Mesodermal cell (in vitro differentiated cells): ENCODE data around the gene GDF10.

Experiments used
- H3K27ac ChIP-seq: 2 replicates; pipeline ENCODE4 v1.7.0; 2013; ENCODE audit warnings: mild to moderate bottlenecking, low read depth, low read length, moderate library complexity; ENCODE audit not compliant: severe bottlenecking
- H3K36me3 ChIP-seq: 2 replicates; pipeline ENCODE4 v1.7.1; 2013; ENCODE audit warnings: mild to moderate bottlenecking, low read length, moderate library complexity; ENCODE audit not compliant: control insufficient read depth, insufficient read depth
- H3K4me1 ChIP-seq: one replicate; pipeline ENCODE4 v1.7.1; 2013; ENCODE audit warnings: mild to moderate bottlenecking, low read length; ENCODE audit not compliant: insufficient read depth, control insufficient read depth, poor library complexity, severe bottlenecking
- H3K4me3 ChIP-seq: 2 replicates; pipeline ENCODE4 v1.7.0; 2013; ENCODE audit warnings: low read length, control low read depth, mild to moderate bottlenecking; ENCODE audit not compliant: insufficient read depth, poor library complexity, severe bottlenecking; ENCODE audit errors: extremely low read depth
- H3K9me3 ChIP-seq: 2 replicates; pipeline ENCODE4 v1.7.1; 2013; ENCODE audit warnings: mild to moderate bottlenecking, low read length, moderate library complexity; ENCODE audit not compliant: control insufficient read depth
- WGBS, 2 experiments: methylation state at CpG; one replicate each; pipeline ENCODE4 v1.1.5; 2013; ENCODE audit warnings: missing lambda C conversion rate in 2 of 2; ENCODE audit not compliant: insufficient coverage in 2 of 2; 5-methylcytosine and 5-hydroxymethylcytosine counted together

The GDF10 gene

DNA sequence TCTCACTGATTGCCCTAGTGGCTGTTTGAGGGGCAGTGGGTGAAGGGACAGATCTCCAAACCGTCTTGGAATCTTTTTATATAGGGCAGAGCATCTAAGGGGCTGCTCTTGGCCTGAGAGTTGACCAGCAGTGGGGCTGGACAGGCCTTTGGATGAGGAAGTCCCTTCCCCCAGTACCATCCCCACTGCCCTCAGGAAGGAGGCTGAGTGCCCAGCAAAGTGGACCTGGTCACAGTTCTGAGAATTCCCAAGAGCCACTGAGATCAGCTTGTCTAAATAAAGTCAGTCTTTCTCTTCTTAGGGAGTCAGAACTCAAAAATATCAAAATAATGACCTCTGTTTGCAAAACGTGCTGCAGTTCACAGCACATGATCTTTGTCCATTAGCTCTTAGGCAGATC is 5.6 kb downstream of the GDF10 start:
- H3K9me3 ChIP-seq: no peaks in the 10 kb centered on the region
- H3K27ac ChIP-seq: no peak overlapping the region
- no peaks in the 10 kb centered on the region for H3K4me1 ChIP-seq
- no peaks in the 10 kb centered on the region for H3K36me3 ChIP-seq
- H3K4me3 ChIP-seq: no peak overlapping the region
- WGBS, 2 experiments: 73 to 86% methylated on average over 1 of the region's 2 CpGs

DNA sequence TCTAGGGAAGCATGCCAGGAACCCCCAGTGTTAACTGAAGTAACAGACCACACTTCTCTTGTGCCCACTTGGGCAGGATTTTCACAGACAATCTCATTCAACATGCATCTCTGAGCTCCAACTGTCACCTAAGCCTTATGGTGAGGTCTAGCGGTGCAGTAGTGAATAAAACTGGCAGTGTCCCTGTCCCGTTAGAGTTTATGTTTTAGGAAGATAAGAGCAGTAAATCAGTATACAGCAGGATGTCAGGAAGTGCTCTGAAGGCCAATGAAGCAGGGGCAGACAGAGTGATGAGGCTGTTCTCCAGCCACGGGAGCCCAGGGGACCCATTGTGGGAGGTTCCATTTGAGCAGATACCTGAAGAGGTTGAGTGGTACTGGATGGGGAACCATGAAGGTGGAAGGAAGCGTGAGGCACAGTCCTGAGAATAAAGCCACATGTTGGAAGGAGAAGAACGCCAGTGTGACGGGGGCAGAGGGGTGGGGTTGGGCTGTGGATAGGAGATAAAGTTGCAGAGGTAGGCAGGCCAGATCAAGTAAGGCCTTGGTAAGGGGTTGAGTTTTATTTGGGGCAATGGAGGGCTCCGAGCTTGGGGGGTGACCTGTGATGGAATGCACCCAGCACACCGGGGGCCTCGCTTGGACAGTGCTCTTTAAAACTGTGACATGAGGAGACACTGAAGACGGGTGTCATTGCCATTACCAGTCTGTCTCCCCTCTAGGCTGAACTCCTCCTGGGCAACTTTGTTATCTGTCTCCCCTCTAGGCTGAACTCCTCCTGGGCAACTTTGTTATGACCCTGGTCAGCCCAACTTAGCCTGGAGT is 6.6 kb downstream of the GDF10 start:
- H3K4me1 ChIP-seq: no peaks in the 10 kb centered on the region
- no peak overlapping the region for H3K4me3 ChIP-seq
- H3K9me3 ChIP-seq: no peaks in the 10 kb centered on the region
- H3K27ac ChIP-seq: no peak overlapping the region
- no peaks in the 10 kb centered on the region for H3K36me3 ChIP-seq
- WGBS, 2 experiments: 89 to 94% methylated on average over 8 to 9 of the region's 10 CpGs

DNA sequence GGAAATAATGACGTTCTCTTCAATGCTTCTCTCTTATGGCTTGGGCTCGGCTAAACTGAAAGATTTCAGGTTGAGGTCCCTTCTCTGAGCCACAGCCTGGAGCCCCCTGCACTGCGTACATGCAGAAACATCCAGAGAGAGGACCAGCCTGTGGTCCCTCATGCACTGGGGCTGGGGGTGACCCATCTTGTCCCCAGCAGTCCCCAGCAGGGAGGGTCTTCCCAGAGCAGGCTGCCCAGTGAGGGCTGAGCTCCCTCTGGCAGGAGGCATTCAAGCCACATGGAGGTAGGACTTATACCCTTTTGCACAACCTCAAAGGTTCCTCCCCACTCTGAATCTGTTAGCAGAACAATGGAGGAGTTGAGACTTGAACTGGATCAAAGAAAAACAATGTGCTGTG is 7.4 kb downstream of the GDF10 start:
- no peak overlapping the region for H3K27ac ChIP-seq
- no peaks in the 10 kb centered on the region for H3K9me3 ChIP-seq
- no peaks in the 10 kb centered on the region for H3K36me3 ChIP-seq
- WGBS, 2 experiments: 89% methylated on average over 3 of the region's 3 CpGs
- H3K4me1 ChIP-seq: no peaks in the 10 kb centered on the region
- no peak overlapping the region for H3K4me3 ChIP-seq

DNA sequence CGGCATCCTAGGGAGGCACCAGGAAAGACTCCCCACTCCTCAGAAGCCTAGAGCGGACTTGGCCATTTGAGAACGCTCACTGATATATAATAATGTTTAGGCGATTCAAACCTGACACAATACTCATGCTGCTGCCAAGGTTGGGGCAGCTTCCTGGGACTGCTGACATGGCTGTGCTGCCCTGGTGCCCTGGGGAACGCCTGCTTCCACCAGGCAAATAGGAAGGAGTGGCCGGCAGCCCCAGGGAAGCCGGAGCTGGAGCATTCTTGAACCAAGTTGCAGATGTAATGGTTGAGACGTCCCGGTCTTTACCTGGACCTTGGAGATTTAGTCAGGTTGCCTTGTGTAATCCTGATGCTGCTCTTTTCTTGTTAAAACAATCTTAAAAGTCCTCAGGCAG is 8.8 kb downstream of the GDF10 start:
- no peak overlapping the region for H3K4me3 ChIP-seq
- no peaks in the 10 kb centered on the region for H3K4me1 ChIP-seq
- H3K27ac ChIP-seq: no peak overlapping the region
- H3K9me3 ChIP-seq: no peaks in the 10 kb centered on the region
- 83 to 85% methylated on average over 4 to 7 of the region's 9 CpGs for WGBS, 2 experiments
- no peaks in the 10 kb centered on the region for H3K36me3 ChIP-seq

DNA sequence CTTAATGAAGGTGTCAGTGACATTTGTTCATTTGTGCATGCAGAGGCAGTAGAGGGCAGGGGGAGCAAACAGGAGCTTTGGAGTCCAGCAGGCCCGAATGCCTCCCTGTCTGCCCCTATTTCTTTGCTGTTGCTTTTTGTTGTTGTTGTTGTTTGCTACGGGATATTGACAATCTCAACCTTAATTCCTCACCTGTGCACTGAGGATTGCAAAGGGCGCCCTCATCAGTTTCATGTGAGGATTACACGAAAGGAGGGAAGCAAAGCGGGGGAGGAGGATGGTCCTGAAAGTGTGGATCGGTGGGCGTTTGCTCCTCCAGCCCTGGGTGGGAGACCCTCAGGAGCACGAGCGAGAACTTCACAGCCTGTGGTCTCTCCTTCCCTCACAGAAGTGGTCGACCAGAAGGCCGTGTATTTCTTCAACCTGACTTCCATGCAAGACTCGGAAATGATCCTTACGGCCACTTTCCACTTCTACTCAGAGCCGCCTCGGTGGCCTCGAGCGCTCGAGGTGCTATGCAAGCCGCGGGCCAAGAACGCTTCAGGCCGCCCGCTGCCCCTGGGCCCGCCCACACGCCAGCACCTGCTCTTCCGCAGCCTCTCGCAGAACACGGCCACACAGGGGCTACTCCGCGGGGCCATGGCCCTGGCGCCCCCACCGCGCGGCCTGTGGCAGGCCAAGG is 9.6 kb downstream of the GDF10 start:
- no peaks in the 10 kb centered on the region for H3K9me3 ChIP-seq
- H3K27ac ChIP-seq: no peak overlapping the region
- no peak overlapping the region for H3K4me3 ChIP-seq
- no peaks in the 10 kb centered on the region for H3K36me3 ChIP-seq
- 86% methylated on average over 28 to 31 of the region's 34 CpGs for WGBS, 2 experiments
- H3K4me1 ChIP-seq: no peaks in the 10 kb centered on the region

DNA sequence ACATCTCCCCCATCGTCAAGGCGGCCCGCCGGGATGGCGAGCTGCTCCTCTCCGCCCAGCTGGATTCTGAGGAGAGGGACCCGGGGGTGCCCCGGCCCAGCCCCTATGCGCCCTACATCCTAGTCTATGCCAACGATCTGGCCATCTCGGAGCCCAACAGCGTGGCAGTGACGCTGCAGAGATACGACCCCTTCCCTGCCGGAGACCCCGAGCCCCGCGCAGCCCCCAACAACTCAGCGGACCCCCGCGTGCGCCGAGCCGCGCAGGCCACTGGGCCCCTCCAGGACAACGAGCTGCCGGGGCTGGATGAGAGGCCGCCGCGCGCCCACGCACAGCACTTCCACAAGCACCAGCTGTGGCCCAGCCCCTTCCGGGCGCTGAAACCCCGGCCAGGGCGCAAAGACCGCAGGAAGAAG is 10.1 kb downstream of the GDF10 start:
- Histone ChIP-seq H3K4me3 (no peak overlapping the region), H3K36me3 (no peaks in the 10 kb centered on the region), H3K9me3 (no peaks in the 10 kb centered on the region), H3K27ac (no peak overlapping the region), H3K4me1 (no peaks in the 10 kb centered on the region)
- 94 to 98% methylated on average over 21 to 32 of the region's 37 CpGs for WGBS, 2 experiments

DNA sequence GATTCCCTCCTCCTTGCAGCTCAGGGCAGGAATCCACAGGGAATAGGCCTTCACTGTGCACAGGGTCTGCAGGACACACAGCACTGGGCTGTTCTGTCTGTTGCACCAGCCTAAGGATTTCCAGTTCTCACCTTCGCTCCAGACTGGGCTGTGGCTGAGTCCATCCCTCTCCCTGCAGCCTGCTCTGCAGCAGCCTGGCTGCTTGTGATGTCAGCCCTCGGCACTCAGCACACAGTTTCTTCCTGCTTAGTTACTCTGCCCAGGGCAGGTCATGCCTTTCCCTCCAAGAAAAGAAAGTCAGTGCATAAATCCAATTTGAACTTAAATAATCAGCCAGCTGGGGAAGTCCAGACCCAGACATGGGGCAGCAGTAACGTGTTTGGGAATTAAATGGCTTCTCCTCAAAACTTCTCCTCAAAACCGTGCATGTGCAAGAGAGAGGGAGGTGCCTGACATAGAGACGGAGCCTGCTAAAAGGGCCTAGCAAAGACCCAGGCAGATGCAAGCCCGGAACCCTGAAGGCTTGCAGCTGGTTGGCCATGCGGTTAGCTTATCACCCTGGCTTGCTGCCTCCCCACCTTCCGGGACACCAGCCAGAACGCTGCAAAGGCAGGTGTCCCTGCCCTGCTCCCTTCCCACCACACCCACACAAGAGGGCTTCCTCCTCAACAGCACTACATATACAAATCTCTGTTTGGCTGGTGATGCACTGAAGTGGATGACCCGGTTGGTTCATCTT is 11.4 kb downstream of the GDF10 start:
- H3K27ac ChIP-seq: no peak overlapping the region
- no peaks in the 10 kb centered on the region for H3K36me3 ChIP-seq
- H3K4me1 ChIP-seq: no peaks in the 10 kb centered on the region
- H3K9me3 ChIP-seq: no peaks in the 10 kb centered on the region
- 77 to 78% methylated on average over 9 to 10 of the region's 10 CpGs for WGBS, 2 experiments
- no peak overlapping the region for H3K4me3 ChIP-seq

DNA sequence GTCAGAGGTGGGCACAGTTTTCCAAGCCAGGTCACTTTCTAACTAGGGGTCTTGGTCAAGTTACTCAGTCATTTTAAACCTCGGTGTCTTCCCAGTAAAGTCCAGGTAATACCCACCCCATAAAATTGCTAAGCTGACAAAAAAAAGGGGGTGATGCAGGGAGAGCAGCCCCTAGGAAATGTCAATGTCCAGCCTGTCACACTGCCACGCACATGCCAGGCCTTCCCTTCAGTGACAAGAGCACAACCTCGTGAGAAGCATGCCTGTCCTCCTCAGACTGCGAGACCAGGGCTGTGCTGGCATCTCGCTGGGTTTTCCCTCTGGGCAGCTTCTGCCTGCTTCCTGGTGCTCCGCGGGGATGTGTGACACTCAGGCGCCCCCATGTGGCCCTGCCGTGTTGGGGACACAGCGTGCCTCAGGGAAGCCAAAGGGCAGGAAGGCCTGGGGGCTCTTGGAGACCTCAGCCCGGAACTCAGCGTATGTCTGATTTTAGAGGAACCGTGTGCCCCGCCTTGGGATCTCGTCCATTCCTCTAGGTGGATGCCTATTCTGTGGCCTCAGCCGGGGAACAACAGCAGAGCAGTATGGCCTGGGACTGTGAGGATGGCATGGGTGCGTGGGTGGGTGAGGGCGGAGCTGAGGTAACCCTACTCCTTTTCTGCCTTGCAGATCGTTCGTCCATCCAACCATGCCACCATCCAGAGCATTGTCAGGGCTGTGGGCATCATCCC is 12.1 kb downstream of the GDF10 start:
- Histone ChIP-seq H3K36me3 (no peaks in the 10 kb centered on the region), H3K4me3 (no peak overlapping the region), H3K27ac (no peak overlapping the region), H3K4me1 (no peaks in the 10 kb centered on the region), H3K9me3 (no peaks in the 10 kb centered on the region)
- 29 to 31% methylated on average over 16 to 17 of the region's 20 CpGs for WGBS, 2 experiments

DNA sequence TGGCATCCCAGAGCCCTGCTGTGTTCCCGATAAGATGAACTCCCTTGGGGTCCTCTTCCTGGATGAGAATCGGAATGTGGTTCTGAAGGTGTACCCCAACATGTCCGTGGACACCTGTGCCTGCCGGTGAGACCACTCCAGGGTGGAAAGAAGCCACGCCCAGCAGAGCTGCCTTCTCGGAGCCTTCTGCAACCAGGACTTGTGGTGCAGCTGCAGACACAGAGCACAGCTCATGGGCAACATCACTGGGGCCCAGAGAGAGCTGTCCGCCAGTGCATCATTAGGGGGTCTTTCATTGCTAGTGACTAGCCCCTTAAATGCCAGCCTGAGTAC is 12.6 kb downstream of the GDF10 start:
- 88% methylated on average over 7 of the region's 7 CpGs for WGBS, 2 experiments
- H3K4me3 ChIP-seq: no peak overlapping the region
- no peaks in the 10 kb centered on the region for H3K4me1 ChIP-seq
- no peaks in the 10 kb centered on the region for H3K36me3 ChIP-seq
- H3K27ac ChIP-seq: no peak overlapping the region
- H3K9me3 ChIP-seq: no peaks in the 10 kb centered on the region

DNA sequence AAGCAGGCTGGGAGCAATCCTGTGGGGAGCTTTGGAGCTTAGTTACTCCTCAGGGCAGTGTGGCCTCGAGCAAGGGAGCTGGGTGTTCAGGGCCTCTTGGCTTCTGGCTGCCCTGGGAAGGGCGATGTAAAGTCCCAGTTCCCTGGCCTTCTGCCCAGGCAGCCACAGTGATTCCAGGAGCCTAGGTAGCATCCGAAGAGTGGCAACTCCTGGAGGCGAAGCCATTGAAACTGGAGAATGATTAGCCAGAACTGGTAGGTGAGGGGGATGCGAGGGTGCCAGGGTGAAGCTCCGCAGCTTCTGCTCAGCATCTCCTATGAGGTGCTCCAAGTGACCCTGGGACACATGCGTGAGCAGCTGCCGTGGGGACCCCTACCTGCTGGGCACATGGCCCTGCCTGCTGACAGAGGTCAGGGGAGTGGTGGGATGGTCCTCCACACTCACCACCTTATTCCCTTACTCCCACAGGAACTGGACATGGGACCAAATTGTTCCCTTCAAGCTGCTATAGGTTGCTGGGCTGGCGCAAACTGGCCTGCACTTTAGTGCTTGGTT is 14.5 kb downstream of the GDF10 start:
- WGBS, 2 experiments: 88 to 89% methylated on average over 7 of the region's 9 CpGs
- Histone ChIP-seq H3K27ac (no peak overlapping the region), H3K4me1 (no peaks in the 10 kb centered on the region), H3K9me3 (no peaks in the 10 kb centered on the region), H3K4me3 (no peak overlapping the region), H3K36me3 (no peaks in the 10 kb centered on the region)
